Stomach smooth muscle (tissue), 2 donors: ENCODE results near the gene CCNE1.
"Not testable (repeated sequence)": the region's sequence is repeated elsewhere in the genome, so short reads cannot be mapped to it uniquely, and the experiment has no call there.

ENCODE experiments used
- H3K27ac ChIP-seq: one replicate; pipeline ENCODE4 v1.7.0; 2013; ENCODE audit warnings: mild to moderate bottlenecking, low read length, inconsistent platforms
- H3K27me3 ChIP-seq, 2 donors: one replicate each; pipeline ENCODE4 v1.7.0; 2013; ENCODE audit warnings: low read length in 2 of 2; ENCODE audit not compliant: insufficient read depth in 2 of 2, control insufficient read depth in 1 of 2
- H3K36me3 ChIP-seq, 2 donors: one replicate each; pipeline ENCODE4 v1.7.0; 2013; ENCODE audit warnings: low read length in 2 of 2; ENCODE audit not compliant: control insufficient read depth in 2 of 2, insufficient read depth in 2 of 2
- H3K4me1 ChIP-seq: one replicate; pipeline ENCODE4 v1.7.0; 2013; ENCODE audit warnings: low read length; ENCODE audit not compliant: control insufficient read depth, insufficient read depth
- H3K4me3 ChIP-seq, 2 donors: one replicate each; pipeline ENCODE4 v1.7.0; 2013; ENCODE audit warnings: low read length in 2 of 2
- H3K9ac ChIP-seq, 2 donors: one replicate each; pipeline ENCODE4 v1.7.0; 2013; ENCODE audit warnings: low read length in 2 of 2, mild to moderate bottlenecking in 1 of 2
- H3K9me3 ChIP-seq, 2 donors: one replicate each; pipeline ENCODE4 v1.7.0; 2013; ENCODE audit warnings: low read length in 2 of 2; ENCODE audit not compliant: control insufficient read depth in 2 of 2
- donor health status: healthy.
- donor health status: Pancreatic carcinoma.

The CCNE1 gene

DNA sequence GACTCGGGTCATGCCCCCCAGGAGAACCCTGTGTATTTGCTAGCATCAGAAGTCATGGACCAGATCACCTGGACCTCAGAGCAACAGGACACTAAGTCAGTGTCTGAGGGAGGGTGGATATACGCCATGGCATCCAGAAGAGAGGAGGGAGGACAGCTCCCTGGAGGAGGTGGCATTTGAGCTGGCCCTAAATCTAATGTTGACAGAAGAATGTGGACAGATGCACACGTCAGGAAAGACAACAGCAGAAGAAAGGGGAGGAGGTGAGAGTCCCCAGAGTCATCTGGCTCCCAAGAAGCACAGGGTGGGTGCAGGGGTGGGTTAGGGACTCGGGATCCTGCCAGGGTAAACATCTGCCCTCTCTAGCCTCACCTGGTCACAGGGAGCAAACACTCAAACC lies 24.5 kb upstream of the CCNE1 start:
- peaks cover 0 to 3% of the 10 kb centered on the region in 2 donors for H3K9me3 ChIP-seq
- no peaks in the 10 kb centered on the region for H3K4me1 ChIP-seq
- no peaks in the 10 kb centered on the region for H3K36me3 ChIP-seq

DNA sequence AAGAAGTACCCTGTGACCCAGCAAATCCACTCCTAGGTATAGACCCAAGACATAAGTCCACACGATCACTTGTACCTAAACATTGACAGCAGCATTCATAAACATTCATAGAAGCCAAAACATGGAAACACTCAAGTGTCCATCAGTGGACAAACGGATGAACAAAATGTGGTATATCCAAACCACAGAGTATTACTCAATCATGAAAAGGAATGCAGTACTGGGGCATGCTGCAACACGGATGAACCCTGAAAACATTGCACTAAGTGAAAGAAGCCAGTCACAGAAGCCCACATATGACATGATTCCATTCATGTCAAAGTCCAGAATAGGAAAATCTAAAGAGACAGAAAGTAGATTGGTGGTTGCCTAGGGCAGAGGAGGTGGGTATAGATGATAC lies 22.8 kb upstream of the CCNE1 start:
- H3K36me3 ChIP-seq, result no peaks in the 10 kb centered on the region
- H3K27ac ChIP-seq, result no peak overlapping the region
- peaks cover 0 to 3% of the 10 kb centered on the region in 2 donors for H3K27me3 ChIP-seq
- no peaks in the 10 kb centered on the region for H3K4me1 ChIP-seq
- H3K4me3 ChIP-seq, result no peak overlapping the region
- peaks cover 0 to 3% of the 10 kb centered on the region in 2 donors for H3K9me3 ChIP-seq
- no peak overlapping the region for H3K9ac ChIP-seq

More for the DNA sequence above, 24.5 kb upstream of the CCNE1 start:
- Histone ChIP-seq H3K27me3 (no peaks in the 10 kb centered on the region), H3K27ac (no peak overlapping the region), H3K9ac (no peak overlapping the region), H3K4me3 (no peak overlapping the region)

DNA sequence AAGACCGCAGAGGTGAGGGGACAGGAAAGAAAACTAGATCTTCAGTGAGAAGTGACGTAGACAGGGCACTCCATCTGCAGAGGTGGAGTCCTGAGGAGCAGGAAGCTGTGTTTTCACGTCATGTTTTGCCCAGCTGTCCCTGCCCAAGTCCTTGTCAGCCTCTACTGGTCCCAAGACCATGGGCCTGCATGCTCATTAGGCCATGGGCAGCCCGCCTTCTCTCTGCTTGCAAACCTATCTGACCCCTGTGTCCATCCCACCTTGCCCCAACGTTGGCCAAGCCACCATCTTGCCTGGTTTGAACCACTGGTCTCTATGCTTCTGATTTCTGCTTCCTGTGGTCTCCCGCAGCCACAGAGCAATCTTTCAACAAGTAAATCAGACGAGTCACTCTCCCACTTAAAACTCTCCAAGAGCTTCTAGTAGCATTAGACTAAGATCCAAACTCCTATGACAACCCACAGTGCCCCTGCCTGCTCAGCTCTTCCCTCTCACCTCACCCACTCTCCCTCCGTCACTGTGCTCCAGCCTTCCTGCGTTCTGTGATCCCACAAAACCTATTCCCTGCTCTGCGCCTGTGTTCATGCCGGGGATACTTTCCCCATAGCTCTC lies 18.6 kb upstream of the CCNE1 start:
- Histone ChIP-seq H3K27me3 (peaks cover 0 to 3% of the 10 kb centered on the region in 2 donors), H3K4me3 (no peak overlapping the region), H3K9me3 (peaks cover 0 to 3% of the 10 kb centered on the region in 2 donors), H3K36me3 (no peaks in the 10 kb centered on the region), H3K4me1 (no peaks in the 10 kb centered on the region), H3K9ac (no peak overlapping the region), H3K27ac (no peak overlapping the region)

DNA sequence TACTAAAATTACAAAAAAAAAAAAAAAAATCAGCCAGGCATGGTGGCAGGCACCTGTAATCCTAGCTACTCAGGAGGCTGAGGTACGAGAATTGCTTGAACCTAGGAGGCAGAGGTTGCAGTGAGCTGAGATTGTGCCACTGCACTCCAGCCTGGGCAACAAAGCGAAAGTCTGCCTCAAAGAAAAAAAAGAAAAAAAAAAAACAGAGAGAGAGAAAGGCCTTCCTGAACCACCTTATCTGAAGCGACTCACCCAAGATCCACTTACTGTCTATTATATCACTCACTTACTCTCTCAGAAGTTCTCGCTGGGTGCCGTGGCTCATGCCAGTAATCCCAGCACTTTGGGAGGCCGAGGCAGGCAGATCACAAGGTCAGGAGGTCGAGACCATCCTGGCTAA lies 17.3 kb upstream of the CCNE1 start:
- H3K27me3 ChIP-seq, H3K27ac ChIP-seq, H3K36me3 ChIP-seq, H3K4me3 ChIP-seq, H3K4me1 ChIP-seq, H3K9ac ChIP-seq, H3K9me3 ChIP-seq: not testable (repeated sequence)

DNA sequence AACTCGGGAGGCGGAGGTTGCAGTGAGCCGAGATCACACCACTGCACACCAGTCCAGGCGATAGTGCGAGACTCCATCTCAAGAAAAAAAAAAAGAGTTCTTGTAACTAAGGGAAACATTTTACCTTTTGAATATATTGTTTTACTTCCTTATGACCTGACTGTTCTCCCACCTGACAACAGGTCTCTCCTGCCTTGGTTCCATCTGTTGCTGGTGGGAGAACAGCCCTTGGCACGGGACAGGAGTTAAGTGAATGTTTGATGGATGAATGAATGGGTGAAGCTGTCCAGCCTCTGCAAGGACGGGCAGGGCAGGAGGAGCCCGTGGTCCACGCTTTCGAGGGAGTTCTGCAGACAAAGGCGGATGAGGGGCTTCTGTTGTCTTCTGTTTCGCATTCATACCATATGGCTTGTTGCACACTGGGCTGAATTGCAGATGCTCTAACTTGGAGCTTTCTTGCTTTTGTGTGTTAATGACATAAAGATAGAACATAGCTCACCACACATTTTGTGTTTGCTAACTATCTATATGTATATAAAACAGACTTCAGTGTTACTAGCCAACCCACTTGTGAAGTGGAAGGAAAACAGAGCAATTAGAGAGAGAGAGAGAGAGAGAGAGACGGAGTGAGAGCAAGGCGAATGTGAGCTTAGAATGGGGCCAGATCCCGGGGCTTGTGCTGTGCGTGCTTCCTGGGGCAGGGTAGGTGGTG lies 16.2 kb upstream of the CCNE1 start:
- H3K27me3 ChIP-seq, result peaks cover 0 to 3% of the 10 kb centered on the region in 2 donors

DNA sequence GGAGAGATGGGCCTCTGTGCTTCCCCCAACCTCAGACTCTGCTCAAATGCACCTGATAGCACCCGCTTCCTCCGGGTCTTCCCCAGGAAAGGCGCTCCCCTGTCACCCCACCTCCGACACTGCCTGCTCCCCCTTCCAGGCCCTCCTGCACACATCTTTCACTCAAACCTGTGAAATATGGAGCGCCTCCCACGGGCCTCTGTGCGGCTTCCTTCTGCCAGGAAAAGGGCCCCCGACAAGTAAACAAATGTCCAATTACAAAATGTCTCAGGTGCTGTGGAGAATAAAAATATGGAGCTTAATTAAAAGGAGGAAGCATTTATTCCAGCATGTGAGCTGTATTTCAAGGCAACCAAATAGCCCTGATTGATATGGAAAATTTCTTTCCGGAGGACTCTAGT lies 15.6 kb upstream of the CCNE1 start:
- Histone ChIP-seq H3K9me3 (no peaks in the 10 kb centered on the region), H3K4me3 (no peak overlapping the region), H3K27me3 (peaks cover 0 to 3% of the 10 kb centered on the region in 2 donors), H3K4me1 (no peaks in the 10 kb centered on the region), H3K27ac (no peak overlapping the region), H3K9ac (no peak overlapping the region), H3K36me3 (no peaks in the 10 kb centered on the region)

More for the DNA sequence above, 16.2 kb upstream of the CCNE1 start:
- no peak overlapping the region for H3K9ac ChIP-seq
- no peak overlapping the region for H3K27ac ChIP-seq
- H3K4me1 ChIP-seq, result no peaks in the 10 kb centered on the region
- no peak overlapping the region for H3K4me3 ChIP-seq
- no peaks in the 10 kb centered on the region for H3K36me3 ChIP-seq
- no peaks in the 10 kb centered on the region for H3K9me3 ChIP-seq

DNA sequence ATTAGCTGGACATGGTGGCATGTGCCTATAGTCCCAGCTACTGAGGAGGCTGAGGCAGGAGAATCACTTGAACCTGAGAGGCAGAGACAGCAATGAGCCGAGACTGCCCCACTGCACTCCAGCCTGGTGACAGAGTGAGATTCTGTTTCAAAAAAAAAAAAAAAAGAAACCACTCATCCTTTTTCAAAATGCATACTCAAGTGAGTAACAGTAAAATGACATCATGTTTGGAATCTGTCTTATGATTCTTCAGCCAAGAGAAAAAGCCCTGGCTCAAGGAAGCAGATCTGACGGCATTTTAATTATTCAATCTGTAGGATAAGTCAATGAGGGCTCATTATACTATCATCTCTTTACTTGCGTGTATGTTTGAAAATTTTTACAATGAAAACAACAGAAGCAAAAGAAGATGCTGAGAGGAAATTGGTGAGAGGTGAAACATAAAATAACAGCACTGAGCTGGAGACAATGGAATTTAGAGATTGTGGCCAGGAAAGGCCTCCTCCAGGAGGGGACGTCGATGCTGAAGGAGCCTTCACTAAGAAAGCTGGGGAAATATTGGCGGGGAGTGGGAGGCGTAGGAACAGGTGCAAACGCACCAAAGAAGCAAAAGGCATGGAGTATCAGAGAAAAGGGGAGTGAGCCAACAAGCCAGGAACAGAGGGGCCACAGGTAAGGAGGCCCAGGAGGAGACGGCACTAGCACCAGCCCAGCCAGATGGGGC lies 12.9 kb upstream of the CCNE1 start:
- Histone ChIP-seq H3K4me3 (no peak overlapping the region), H3K27me3 (no peaks in the 10 kb centered on the region), H3K36me3 (no peaks in the 10 kb centered on the region), H3K27ac (no peak overlapping the region), H3K9ac (no peak overlapping the region), H3K9me3 (no peaks in the 10 kb centered on the region), H3K4me1 (no peaks in the 10 kb centered on the region)

DNA sequence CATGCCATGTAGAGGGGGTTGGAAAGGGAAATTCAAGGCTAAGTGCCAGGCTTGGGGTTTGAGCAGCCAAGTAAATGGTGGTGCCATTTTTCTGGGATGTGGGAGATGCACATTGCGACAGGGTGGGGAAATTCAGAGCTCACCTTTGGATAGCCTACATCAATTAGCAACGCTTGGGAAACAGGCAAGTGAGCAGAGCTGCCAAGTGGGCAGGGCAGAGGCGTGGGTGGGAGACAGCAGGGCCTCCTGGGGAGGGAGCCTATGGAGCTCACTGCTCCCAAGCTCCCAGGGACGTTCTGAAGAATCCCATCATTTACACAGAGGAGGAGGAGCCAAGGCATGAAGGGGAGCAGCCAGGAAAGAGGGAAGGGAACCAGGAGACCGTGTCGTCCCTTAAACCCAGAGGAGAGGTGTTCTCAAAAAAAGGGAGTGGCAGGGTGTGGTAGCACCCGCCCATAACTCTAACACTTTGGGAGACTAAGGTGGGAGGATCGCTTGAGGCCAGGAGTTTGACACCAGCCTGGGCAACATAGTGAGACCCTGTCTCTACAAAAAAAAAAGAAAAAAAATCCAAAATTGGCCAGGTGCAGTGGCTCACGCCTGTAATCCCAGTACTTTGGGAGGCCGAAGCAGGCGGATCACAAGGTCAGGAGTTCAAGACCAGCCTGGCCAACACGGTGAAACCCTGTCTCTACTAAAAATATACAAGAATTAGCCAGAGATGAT lies 11.5 kb upstream of the CCNE1 start:
- no peak overlapping the region for H3K27ac ChIP-seq
- H3K36me3 ChIP-seq, result no peaks in the 10 kb centered on the region
- H3K9ac ChIP-seq, result no peak overlapping the region
- no peaks in the 10 kb centered on the region for H3K4me1 ChIP-seq
- H3K9me3 ChIP-seq, result no peaks in the 10 kb centered on the region
- no peak overlapping the region for H3K4me3 ChIP-seq
- no peaks in the 10 kb centered on the region for H3K27me3 ChIP-seq

DNA sequence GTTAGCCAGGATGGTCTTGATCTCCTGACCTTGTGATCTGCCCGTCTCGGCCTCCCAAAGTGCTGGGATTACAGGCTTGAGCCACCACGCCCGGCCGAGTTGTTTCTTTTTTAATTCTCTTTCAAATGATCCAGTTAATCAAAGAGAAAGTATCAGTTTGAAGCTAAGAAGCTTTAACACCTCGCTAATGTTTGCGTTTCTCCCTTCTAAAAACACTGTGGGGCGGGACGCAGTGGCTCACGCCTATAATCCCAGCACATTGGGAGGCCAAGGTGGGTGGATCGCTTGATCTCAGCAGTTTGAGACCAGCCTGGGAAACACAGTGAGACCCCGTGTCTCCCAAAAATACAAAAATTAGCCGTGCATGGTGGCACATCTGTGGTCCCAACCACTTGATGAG lies 7.8 kb upstream of the CCNE1 start:
- H3K27me3 ChIP-seq, H3K4me3 ChIP-seq, H3K27ac ChIP-seq, H3K9me3 ChIP-seq, H3K36me3 ChIP-seq, H3K4me1 ChIP-seq, H3K9ac ChIP-seq: not testable (repeated sequence)

DNA sequence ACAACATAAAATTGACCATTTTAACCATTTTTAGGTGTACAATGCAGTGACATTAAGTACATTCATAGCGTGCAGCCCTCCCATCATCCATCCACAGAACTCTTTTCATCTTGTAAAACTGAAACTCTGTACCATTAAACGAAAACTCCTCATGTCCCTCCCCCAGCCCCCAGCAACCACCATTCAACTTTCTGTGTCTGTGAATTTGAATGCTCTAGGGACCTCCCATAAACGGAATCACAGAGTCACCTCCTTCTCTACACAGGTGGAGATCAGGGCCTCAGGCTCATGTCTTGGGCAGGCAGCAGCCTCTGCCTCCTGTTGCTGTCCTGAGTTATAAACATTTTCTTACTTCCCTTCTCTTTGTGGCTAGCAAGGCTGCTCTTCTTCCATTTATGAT lies 7.3 kb upstream of the CCNE1 start:
- Histone ChIP-seq H3K4me1 (peaks cover 3% of the 10 kb centered on the region), H3K36me3 (no peaks in the 10 kb centered on the region), H3K27ac (no peak overlapping the region), H3K9me3 (no peaks in the 10 kb centered on the region), H3K4me3 (no peak overlapping the region), H3K27me3 (no peaks in the 10 kb centered on the region), H3K9ac (no peak overlapping the region)
